ENCODE measurements around the gene GPR3.

GRCh38 chr1:27395441-27396195, 3.2 kb downstream of the GPR3 start:
- TF ChIP-seq CTCF (IDR thresholded peaks at IDR 0.05; ENCODE audit: insufficient read depth, low read depth, low read length) (peak; percentile 89), EZH2 (IDR thresholded peaks at IDR 0.05; ENCODE audit: insufficient read depth, low read length) (no peak)
